GM23338 (cell line): ENCODE measurements around the gene WBP1. TPM values are rescaled to one million over a fixed set of nuclear protein-coding genes. Genes with fewer than 3 reads are reported as not detected.

Source experiments
- ATAC-seq: fragments of 200-7000 bp; cut with Tn5 transposase; 3 replicates; pipeline ENCODE4 v1.9.1; 2020
- DNase-seq: peaks from one replicate; pipeline ENCODE4 v3.0.0-alpha.2; 2015; ENCODE audit warnings: low spot score
- H2AFZ ChIP-seq: fragments of 200-600 bp; sonication (generic); 2 replicates; pipeline ENCODE4 v1.8.0; 2016; ENCODE audit warnings: antibody characterized with exemption, mild to moderate bottlenecking, moderate library complexity
- H3F3A ChIP-seq: fragments of 200-600 bp; sonication (generic); replicated peaks from 2 replicates; pipeline ENCODE4 v1.8.0; 2017; ENCODE audit warnings: antibody characterized with exemption, mixed run types, low read depth
- H3K27ac ChIP-seq: fragments of 200-600 bp; sonication (generic); 2 replicates; pipeline ENCODE4 v1.6.1; 2016; ENCODE audit warnings: low read depth
- H3K27me3 ChIP-seq: fragments of 200-600 bp; sonication (generic); 2 replicates; pipeline ENCODE4 v1.8.0; 2016; ENCODE audit warnings: mild to moderate bottlenecking, mixed run types, moderate library complexity; ENCODE audit not compliant: insufficient read depth
- H3K36me3 ChIP-seq: fragments of 200-600 bp; sonication (generic); 2 replicates; pipeline ENCODE4 v1.8.0; 2016; ENCODE audit warnings: mild to moderate bottlenecking; ENCODE audit not compliant: insufficient read depth
- H3K4me1 ChIP-seq: fragments of 200-600 bp; sonication (generic); 2 replicates; pipeline ENCODE4 v1.8.0; 2016; ENCODE audit warnings: mild to moderate bottlenecking, moderate library complexity; ENCODE audit not compliant: insufficient read depth
- H3K4me2 ChIP-seq: fragments of 200-600 bp; sonication (generic); 2 replicates; pipeline ENCODE4 v1.7.1; 2017; ENCODE audit warnings: mixed run types
- H3K4me3 ChIP-seq: fragments of 200-600 bp; sonication (generic); 2 replicates; pipeline ENCODE4 v1.6.1; 2016; ENCODE audit warnings: mixed run types
- H3K79me2 ChIP-seq: fragments of 200-600 bp; sonication (generic); replicated peaks from 2 replicates; pipeline ENCODE4 v1.8.0; 2017; ENCODE audit warnings: mild to moderate bottlenecking; ENCODE audit not compliant: insufficient read depth
- H3K9me2 ChIP-seq: fragments of 200-600 bp; sonication (generic); 2 replicates; pipeline ENCODE4 v1.8.0; 2017; ENCODE audit not compliant: insufficient read depth
- H4K20me1 ChIP-seq: fragments of 200-600 bp; sonication (generic); replicated peaks from 2 replicates; pipeline ENCODE4 v1.8.0; 2017; ENCODE audit warnings: mild to moderate bottlenecking; ENCODE audit not compliant: insufficient read depth
- H3K27ac Mint-ChIP-seq: 2 replicates; pipeline ENCODE4 v1.8.0; 2020; ENCODE audit warnings: inconsistent platforms, mild to moderate bottlenecking, moderate library complexity, mixed read lengths
- H3K27me3 Mint-ChIP-seq: 3 replicates; pipeline ENCODE4 v1.8.0; 2022; ENCODE audit warnings: low read depth, mild to moderate bottlenecking, moderate library complexity, mixed read lengths, inconsistent platforms; ENCODE audit not compliant: insufficient read depth, poor library complexity
- H3K36me3 Mint-ChIP-seq: 3 replicates; pipeline ENCODE4 v1.8.0; 2021; ENCODE audit warnings: low read depth, mild to moderate bottlenecking, inconsistent platforms, moderate library complexity, mixed read lengths
- H3K4me1 Mint-ChIP-seq: 3 replicates; pipeline ENCODE4 v1.8.0; 2020; ENCODE audit warnings: mild to moderate bottlenecking, inconsistent platforms, mixed read lengths
- H3K4me3 Mint-ChIP-seq: 3 replicates; pipeline ENCODE4 v1.8.0; 2021; ENCODE audit warnings: moderate library complexity, mild to moderate bottlenecking, inconsistent platforms, mixed read lengths
- H3K9me3 Mint-ChIP-seq: 3 replicates; pipeline ENCODE4 v1.8.0; 2020; ENCODE audit warnings: moderate library complexity, mild to moderate bottlenecking, inconsistent platforms, mixed read lengths
- CREB1 ChIP-seq: fragments of 250-450 bp; sonication (Bioruptor Pico); IDR thresholded peaks from 2 replicates; pipeline ENCODE4 v1.5.0; 2020; ENCODE audit warnings: low read depth, mild to moderate bottlenecking, moderate library complexity
- EZH2 ChIP-seq: fragments of 200-600 bp; sonication (generic); IDR thresholded peaks from one replicate; pipeline ENCODE4 v1.8.0; 2017; ENCODE audit warnings: antibody characterized with exemption, mild to moderate bottlenecking, low read depth; ENCODE audit not compliant: unreplicated experiment
- EZH2phosphoT487 ChIP-seq: fragments of 200-600 bp; sonication (generic); IDR thresholded peaks from one replicate; pipeline ENCODE4 v1.8.1; 2018; ENCODE audit warnings: antibody characterized with exemption; ENCODE audit not compliant: unreplicated experiment
- JUNB ChIP-seq: IDR thresholded peaks from one replicate; pipeline ENCODE4 v1.6.1; 2016; ENCODE audit warnings: antibody characterized with exemption; ENCODE audit not compliant: unreplicated experiment
- NANOG ChIP-seq: IDR thresholded peaks from 2 replicates; pipeline ENCODE4 v1.6.1; 2016; ENCODE audit warnings: antibody characterized with exemption, borderline replicate concordance
- POLR2AphosphoS5 ChIP-seq: IDR thresholded peaks from 2 replicates; pipeline ENCODE4 v1.6.1; 2016; ENCODE audit warnings: antibody characterized with exemption, low read depth
- STAT1 ChIP-seq: IDR thresholded peaks from one replicate; pipeline ENCODE4 v1.6.1; 2016; ENCODE audit warnings: antibody characterized with exemption; ENCODE audit not compliant: unreplicated experiment
- ZNF114 ChIP-seq: fragments of 250-450 bp; sonication (Bioruptor Pico); IDR thresholded peaks from 2 replicates; pipeline ENCODE4 v1.5.0; 2020; ENCODE audit warnings: mild to moderate bottlenecking, moderate library complexity
- ZNF331 ChIP-seq: fragments of 250-450 bp; sonication (Bioruptor Pico); IDR thresholded peaks from 2 replicates; pipeline ENCODE4 v1.5.0; 2020; ENCODE audit warnings: low read depth, mild to moderate bottlenecking, moderate library complexity
- polyA plus RNA-seq: library from polyadenylated mRNA; unstranded; fragments of >200 nt; fragmentation: Nextera tagmentation; extraction: Ambion mirVana; gene quantifications from 2 replicates; pipeline ENCODE4 v1.2.1, GENCODE V29; 2016
- total RNA-seq: library from RNA; depleted of rRNA; stranded (reverse); fragments of >200 nt; shearing (Covaris generic); gene quantifications from 2 replicates; pipeline ENCODE4 v1.2.3, GENCODE V29; 2014
- TF ChIP-seq, protein P1 (sequence below): IDR thresholded peaks from 2 replicates; pipeline ENCODE4 v1.6.1; 2016; ENCODE audit warnings: antibody characterized with exemption
- TF ChIP-seq, protein P2 (sequence below): fragments of 250-450 bp; sonication (Bioruptor Pico); IDR thresholded peaks from 2 replicates; pipeline ENCODE4 v1.5.0; 2020; ENCODE audit warnings: mild to moderate bottlenecking, moderate library complexity
- TF ChIP-seq, protein P3 (sequence below): IDR thresholded peaks from one replicate; pipeline ENCODE4 v1.6.1; 2018; ENCODE audit warnings: antibody characterized with exemption; ENCODE audit not compliant: unreplicated experiment
- TF ChIP-seq, protein P4 (sequence below), 2 experiments: fragments of 200-600 bp in 1 of 2; sonication (generic) in 1 of 2; conservative IDR thresholded peaks; 2 replicates each; pipeline versions ENCODE4 v1.5.1 to v1.6.1; 2016 to 2017; ENCODE audit warnings: antibody characterized with exemption in 2 of 2, low read depth in 2 of 2, mild to moderate bottlenecking in 2 of 2, moderate library complexity in 1 of 2

WBP1 gene
- total and polyA plus RNA-seq, 2 experiments from 2014 or later = 53.0 to 64.4 TPM

DNA sequence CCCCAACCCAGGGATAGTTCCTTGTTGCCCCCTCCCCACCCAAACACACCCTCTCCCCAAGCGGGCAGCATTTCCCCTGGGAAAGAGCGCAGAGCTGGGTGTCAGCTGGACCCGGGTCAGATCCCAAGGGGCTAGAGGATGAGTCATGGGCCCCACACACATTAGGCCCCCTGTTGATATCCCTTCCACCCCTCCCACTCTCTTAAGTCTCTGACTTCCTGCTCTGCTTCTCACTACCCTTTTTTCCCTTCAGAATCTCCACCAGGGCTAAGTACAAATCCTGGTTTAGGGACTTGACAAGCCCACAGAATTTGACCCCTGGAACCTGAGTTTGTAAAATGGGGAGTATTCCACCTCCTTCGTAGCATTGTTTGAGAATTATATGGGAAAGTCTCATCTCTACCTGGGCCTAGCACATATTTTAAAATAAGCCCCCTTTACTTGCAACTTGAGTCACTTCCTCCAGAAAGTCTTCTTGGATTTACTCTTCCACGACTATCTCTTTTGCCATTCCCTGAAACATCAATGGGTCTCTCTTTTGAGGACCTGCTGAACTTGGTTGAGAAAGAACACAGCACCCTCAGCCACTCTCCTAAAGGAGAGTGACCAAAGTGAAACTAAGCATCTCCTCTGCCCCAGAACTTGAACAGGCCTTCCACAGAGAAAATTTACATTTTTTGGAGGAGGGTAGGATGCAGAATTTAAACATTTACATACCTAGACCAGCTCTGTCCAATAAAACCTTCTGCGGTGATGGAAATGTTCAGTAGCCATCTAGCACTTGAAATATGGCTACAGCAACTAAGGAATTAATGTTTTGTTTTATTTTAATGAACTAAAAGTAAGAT is 21.2 kb upstream of the WBP1 start:
- peaks cover 40% of the 10 kb centered on the region for H3K4me1 Mint-ChIP-seq
- H3K9me3 Mint-ChIP-seq = no peaks in the 10 kb centered on the region
- Histone ChIP-seq H3F3A (peaks cover 11% of the 10 kb centered on the region), H2AFZ (no peak overlapping the region; the same call in 1 of the 2 replicates), H3K4me1 (peaks cover 35% of the 10 kb centered on the region), H3K9me2 (no peaks in the 10 kb centered on the region), H3K79me2 (peaks cover 60% of the 10 kb centered on the region), H3K4me3 (peak overlapping the region; percentile 50), H3K27ac (0 out of 2 replicates have a peak overlapping the region, but pooled peaks have one; percentile 45), H3K27me3 (no peaks in the 10 kb centered on the region), H4K20me1 (peaks cover 34% of the 10 kb centered on the region), H3K36me3 (no peaks in the 10 kb centered on the region), H3K4me2 (peak overlapping the region; percentile 73)
- DNase-seq (peak; percentile 66), ATAC-seq (no peak; the same call in 2 of the 3 replicates)
- H3K4me3 Mint-ChIP-seq = peak overlapping the region; percentile 9; the same call in 1 of the 3 replicates
- TF ChIP-seq, protein P1, sequence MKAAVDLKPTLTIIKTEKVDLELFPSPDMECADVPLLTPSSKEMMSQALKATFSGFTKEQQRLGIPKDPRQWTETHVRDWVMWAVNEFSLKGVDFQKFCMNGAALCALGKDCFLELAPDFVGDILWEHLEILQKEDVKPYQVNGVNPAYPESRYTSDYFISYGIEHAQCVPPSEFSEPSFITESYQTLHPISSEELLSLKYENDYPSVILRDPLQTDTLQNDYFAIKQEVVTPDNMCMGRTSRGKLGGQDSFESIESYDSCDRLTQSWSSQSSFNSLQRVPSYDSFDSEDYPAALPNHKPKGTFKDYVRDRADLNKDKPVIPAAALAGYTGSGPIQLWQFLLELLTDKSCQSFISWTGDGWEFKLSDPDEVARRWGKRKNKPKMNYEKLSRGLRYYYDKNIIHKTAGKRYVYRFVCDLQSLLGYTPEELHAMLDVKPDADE = no peak
- TF ChIP-seq POLR2AphosphoS5 (no peak), EZH2 (no peak), EZH2phosphoT487 (no peak), JUNB (no peak), ZNF114 (no peak), NANOG (no peak), ZNF331 (CRISPR knock-in tag) (no peak), STAT1 (no peak), CREB1 (CRISPR knock-in tag) (no peak)
- TF ChIP-seq, protein P2, sequence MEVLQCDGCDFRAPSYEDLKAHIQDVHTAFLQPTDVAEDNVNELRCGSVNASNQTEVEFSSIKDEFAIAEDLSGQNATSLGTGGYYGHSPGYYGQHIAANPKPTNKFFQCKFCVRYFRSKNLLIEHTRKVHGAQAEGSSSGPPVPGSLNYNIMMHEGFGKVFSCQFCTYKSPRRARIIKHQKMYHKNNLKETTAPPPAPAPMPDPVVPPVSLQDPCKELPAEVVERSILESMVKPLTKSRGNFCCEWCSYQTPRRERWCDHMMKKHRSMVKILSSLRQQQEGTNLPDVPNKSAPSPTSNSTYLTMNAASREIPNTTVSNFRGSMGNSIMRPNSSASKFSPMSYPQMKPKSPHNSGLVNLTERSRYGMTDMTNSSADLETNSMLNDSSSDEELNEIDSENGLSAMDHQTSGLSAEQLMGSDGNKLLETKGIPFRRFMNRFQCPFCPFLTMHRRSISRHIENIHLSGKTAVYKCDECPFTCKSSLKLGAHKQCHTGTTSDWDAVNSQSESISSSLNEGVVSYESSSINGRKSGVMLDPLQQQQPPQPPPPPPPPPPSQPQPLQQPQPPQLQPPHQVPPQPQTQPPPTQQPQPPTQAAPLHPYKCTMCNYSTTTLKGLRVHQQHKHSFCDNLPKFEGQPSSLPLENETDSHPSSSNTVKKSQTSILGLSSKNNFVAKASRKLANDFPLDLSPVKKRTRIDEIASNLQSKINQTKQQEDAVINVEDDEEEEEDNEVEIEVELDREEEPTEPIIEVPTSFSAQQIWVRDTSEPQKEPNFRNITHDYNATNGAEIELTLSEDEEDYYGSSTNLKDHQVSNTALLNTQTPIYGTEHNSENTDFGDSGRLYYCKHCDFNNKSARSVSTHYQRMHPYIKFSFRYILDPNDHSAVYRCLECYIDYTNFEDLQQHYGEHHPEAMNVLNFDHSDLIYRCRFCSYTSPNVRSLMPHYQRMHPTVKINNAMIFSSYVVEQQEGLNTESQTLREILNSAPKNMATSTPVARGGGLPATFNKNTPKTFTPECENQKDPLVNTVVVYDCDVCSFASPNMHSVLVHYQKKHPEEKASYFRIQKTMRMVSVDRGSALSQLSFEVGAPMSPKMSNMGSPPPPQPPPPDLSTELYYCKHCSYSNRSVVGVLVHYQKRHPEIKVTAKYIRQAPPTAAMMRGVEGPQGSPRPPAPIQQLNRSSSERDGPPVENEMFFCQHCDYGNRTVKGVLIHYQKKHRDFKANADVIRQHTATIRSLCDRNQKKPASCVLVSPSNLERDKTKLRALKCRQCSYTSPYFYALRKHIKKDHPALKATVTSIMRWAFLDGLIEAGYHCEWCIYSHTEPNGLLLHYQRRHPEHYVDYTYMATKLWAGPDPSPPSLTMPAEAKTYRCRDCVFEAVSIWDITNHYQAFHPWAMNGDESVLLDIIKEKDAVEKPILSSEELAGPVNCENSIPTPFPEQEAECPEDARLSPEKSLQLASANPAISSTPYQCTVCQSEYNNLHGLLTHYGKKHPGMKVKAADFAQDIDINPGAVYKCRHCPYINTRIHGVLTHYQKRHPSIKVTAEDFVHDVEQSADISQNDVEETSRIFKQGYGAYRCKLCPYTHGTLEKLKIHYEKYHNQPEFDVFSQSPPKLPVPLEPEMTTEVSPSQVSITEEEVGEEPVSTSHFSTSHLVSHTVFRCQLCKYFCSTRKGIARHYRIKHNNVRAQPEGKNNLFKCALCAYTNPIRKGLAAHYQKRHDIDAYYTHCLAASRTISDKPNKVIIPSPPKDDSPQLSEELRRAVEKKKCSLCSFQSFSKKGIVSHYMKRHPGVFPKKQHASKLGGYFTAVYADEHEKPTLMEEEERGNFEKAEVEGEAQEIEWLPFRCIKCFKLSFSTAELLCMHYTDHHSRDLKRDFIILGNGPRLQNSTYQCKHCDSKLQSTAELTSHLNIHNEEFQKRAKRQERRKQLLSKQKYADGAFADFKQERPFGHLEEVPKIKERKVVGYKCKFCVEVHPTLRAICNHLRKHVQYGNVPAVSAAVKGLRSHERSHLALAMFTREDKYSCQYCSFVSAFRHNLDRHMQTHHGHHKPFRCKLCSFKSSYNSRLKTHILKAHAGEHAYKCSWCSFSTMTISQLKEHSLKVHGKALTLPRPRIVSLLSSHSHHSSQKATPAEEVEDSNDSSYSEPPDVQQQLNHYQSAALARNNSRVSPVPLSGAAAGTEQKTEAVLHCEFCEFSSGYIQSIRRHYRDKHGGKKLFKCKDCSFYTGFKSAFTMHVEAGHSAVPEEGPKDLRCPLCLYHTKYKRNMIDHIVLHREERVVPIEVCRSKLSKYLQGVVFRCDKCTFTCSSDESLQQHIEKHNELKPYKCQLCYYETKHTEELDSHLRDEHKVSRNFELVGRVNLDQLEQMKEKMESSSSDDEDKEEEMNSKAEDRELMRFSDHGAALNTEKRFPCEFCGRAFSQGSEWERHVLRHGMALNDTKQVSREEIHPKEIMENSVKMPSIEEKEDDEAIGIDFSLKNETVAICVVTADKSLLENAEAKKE (CRISPR knock-in tag) = no peak
- TF ChIP-seq, protein P3, sequence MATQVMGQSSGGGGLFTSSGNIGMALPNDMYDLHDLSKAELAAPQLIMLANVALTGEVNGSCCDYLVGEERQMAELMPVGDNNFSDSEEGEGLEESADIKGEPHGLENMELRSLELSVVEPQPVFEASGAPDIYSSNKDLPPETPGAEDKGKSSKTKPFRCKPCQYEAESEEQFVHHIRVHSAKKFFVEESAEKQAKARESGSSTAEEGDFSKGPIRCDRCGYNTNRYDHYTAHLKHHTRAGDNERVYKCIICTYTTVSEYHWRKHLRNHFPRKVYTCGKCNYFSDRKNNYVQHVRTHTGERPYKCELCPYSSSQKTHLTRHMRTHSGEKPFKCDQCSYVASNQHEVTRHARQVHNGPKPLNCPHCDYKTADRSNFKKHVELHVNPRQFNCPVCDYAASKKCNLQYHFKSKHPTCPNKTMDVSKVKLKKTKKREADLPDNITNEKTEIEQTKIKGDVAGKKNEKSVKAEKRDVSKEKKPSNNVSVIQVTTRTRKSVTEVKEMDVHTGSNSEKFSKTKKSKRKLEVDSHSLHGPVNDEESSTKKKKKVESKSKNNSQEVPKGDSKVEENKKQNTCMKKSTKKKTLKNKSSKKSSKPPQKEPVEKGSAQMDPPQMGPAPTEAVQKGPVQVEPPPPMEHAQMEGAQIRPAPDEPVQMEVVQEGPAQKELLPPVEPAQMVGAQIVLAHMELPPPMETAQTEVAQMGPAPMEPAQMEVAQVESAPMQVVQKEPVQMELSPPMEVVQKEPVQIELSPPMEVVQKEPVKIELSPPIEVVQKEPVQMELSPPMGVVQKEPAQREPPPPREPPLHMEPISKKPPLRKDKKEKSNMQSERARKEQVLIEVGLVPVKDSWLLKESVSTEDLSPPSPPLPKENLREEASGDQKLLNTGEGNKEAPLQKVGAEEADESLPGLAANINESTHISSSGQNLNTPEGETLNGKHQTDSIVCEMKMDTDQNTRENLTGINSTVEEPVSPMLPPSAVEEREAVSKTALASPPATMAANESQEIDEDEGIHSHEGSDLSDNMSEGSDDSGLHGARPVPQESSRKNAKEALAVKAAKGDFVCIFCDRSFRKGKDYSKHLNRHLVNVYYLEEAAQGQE = no peak
- TF ChIP-seq, protein P4, sequence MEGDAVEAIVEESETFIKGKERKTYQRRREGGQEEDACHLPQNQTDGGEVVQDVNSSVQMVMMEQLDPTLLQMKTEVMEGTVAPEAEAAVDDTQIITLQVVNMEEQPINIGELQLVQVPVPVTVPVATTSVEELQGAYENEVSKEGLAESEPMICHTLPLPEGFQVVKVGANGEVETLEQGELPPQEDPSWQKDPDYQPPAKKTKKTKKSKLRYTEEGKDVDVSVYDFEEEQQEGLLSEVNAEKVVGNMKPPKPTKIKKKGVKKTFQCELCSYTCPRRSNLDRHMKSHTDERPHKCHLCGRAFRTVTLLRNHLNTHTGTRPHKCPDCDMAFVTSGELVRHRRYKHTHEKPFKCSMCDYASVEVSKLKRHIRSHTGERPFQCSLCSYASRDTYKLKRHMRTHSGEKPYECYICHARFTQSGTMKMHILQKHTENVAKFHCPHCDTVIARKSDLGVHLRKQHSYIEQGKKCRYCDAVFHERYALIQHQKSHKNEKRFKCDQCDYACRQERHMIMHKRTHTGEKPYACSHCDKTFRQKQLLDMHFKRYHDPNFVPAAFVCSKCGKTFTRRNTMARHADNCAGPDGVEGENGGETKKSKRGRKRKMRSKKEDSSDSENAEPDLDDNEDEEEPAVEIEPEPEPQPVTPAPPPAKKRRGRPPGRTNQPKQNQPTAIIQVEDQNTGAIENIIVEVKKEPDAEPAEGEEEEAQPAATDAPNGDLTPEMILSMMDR (conservative IDR thresholded peaks at IDR 0.05; ENCODE audit: low read depth in 2 of 2) = no peak
- peaks cover 33% of the 10 kb centered on the region for H3K36me3 Mint-ChIP-seq
- H3K27ac Mint-ChIP-seq = no peak overlapping the region
- peaks cover 20% of the 10 kb centered on the region for H3K27me3 Mint-ChIP-seq
